Calu3 (cell line): Measurements from ENCODE around the gene TCF12. TPM values are rescaled to one million over a fixed set of nuclear protein-coding genes. Genes with fewer than 3 reads are reported as not detected.

Source experiments
- BruUV-seq: library from RNA; stranded (reverse); fragments of 400-500 nt; replicated peaks from 2 replicates; lab custom pipeline; 2021; lab: Mats Ljungman, UMichigan
- CTCF ChIA-PET: fragments of 300-600 bp; sonication (Branson Sonifier 250); formaldehyde crosslinking; loops from one replicate; lab custom pipeline; 2022; ENCODE audit warnings: antibody characterized with exemption; lab: Charles Lee
- DNase-seq: peaks from one replicate; pipeline ENCODE4 v3.0.0; 2022
- H3K27ac Mint-ChIP-seq: one replicate; pipeline ENCODE4 v1.8.0; 2022; ENCODE audit warnings: mixed read lengths; ENCODE audit not compliant: unreplicated experiment
- H3K27me3 Mint-ChIP-seq: one replicate; pipeline ENCODE4 v1.8.0; 2022; ENCODE audit warnings: mixed read lengths; ENCODE audit not compliant: unreplicated experiment
- H3K36me3 Mint-ChIP-seq: one replicate; pipeline ENCODE4 v1.8.0; 2022; ENCODE audit warnings: mild to moderate bottlenecking, moderate library complexity, mixed read lengths; ENCODE audit not compliant: insufficient read depth, unreplicated experiment
- H3K4me1 Mint-ChIP-seq: one replicate; pipeline ENCODE4 v1.8.0; 2022; ENCODE audit warnings: mild to moderate bottlenecking, low read depth, mixed read lengths; ENCODE audit not compliant: unreplicated experiment
- H3K4me3 Mint-ChIP-seq: one replicate; pipeline ENCODE4 v1.8.0; 2022; ENCODE audit warnings: mild to moderate bottlenecking, low read depth, moderate library complexity, mixed read lengths; ENCODE audit not compliant: unreplicated experiment
- H3K9me3 Mint-ChIP-seq: one replicate; pipeline ENCODE4 v1.8.0; 2022; ENCODE audit warnings: low read depth, mixed read lengths; ENCODE audit not compliant: unreplicated experiment
- CTCF ChIP-seq: fragments of 200-600 bp; IDR thresholded peaks from one replicate; pipeline ENCODE4 v1.8.0; 2022; ENCODE audit warnings: antibody characterized with exemption; ENCODE audit not compliant: unreplicated experiment
- intact Hi-C: fragments of 100-400 bp; cut with micrococcal nuclease; formaldehyde crosslinking; loops from one replicate; pipeline ENCODE4 v1.10.0; 2022; ENCODE audit not compliant: unreplicated experiment
- total RNA-seq: library from RNA; stranded (reverse); gene quantifications from 2 replicates; pipeline ENCODE4 v1.2.3, GENCODE V29; 2022

TCF12 gene
- total RNA-seq, 1 experiment from 2014 or later = 127 TPM

DNA sequence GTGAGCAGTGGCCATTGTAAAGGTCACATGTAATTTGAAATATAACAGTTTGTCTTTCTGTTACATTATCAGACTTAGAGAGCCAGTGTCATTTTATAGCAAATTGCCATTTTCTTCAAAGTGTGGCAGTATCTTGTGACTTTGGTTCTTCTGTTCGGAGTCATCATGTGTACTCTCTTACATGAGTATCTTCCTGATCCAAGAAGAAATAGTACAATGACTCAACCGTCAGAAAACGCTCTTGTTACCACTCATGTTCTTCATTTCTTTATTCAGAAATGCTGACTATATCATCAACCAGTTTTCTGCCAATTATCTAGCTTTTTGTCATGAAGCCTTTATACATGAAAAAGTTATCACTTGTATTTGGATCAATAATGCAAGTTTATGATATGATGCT lies 364.2 kb downstream of the TCF12 start:
- Mint-ChIP-seq H3K36me3 (peaks cover 6% of the 10 kb centered on the region), H3K27ac (no peak overlapping the region), H3K9me3 (no peaks in the 10 kb centered on the region), H3K27me3 (no peaks in the 10 kb centered on the region), H3K4me3 (no peak overlapping the region), H3K4me1 (no peaks in the 10 kb centered on the region)
- TF ChIP-seq CTCF = no peak
- CTCF ChIA-PET = interaction anchor here (0.6 kb wide), 1 partner anchor 42 kb away, joined by 4 read pairs; no protein-coding TSS in a partner anchor
- intact Hi-C loops = no loop called here
- no peak for DNase-seq
- BruUV-seq = no TSS peak

DNA sequence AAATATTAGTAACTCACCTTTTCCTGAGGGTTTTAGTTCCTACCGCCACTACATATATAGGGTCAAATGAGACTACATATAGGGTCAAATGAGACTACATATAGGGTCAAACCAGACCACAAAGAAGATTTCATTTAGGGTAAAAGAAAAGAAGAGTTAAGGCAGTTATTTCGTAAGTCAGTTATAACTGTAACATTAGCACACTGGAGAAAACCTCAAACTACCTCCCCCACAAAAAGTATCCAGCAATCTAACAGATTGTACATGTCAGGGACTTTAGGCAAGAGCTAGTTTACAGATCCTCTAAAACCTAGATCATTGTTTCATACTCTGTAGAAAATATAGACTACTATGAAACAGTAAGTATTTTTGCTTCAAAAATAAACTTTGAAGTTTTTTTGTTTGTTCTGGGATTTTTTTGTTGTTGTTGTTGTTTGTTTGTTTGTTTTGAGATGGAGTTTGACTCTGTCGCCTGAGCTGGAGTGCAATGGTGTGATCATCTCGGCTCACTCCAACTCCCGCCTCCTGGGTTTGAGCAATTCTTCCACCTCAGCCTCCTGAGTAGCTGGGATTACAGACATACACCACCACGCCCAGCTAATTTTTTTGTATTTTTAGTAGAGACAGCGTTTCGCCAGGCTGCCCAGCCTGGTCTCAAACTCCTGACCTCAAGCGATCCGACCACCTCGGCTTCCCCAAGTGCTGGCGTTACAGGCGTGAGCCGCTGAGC lies 365.5 kb downstream of the TCF12 start:
- intact Hi-C loops = no loop called here
- no TSS peak for BruUV-seq
- Mint-ChIP-seq H3K4me1 (no peaks in the 10 kb centered on the region), H3K36me3 (peaks cover 6% of the 10 kb centered on the region), H3K9me3 (no peaks in the 10 kb centered on the region), H3K4me3 (no peak overlapping the region), H3K27ac (no peak overlapping the region), H3K27me3 (no peaks in the 10 kb centered on the region)
- no peak for TF ChIP-seq CTCF
- no peak for DNase-seq
- CTCF ChIA-PET = no interaction called here

DNA sequence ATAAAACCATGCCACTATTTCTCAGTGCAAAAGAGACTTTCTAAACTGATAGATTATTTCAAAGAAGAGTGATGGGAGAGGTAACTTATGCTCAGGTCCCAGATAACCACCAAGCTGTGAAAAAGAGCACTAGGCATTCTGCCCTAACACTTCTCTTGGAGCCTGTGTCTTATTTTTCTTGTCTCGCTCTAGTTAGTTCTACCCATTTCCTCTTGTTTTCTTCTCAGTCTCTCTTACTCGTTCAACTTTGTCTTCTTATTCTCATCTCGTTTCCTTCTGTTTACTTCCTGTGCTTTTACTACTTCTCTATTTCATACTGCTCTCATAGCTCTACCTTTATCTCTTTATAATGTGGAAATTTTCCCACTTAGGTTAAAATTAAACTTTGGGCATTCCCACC lies 366.1 kb downstream of the TCF12 start:
- H3K4me3 Mint-ChIP-seq = no peak overlapping the region
- no TSS peak for BruUV-seq
- H3K9me3 Mint-ChIP-seq = no peaks in the 10 kb centered on the region
- no peak for DNase-seq
- no peak for TF ChIP-seq CTCF
- H3K36me3 Mint-ChIP-seq = peaks cover 6% of the 10 kb centered on the region
- no peaks in the 10 kb centered on the region for H3K27me3 Mint-ChIP-seq
- H3K27ac Mint-ChIP-seq = peak overlapping the region; percentile 2
- CTCF ChIA-PET = no interaction called here
- no peaks in the 10 kb centered on the region for H3K4me1 Mint-ChIP-seq
- intact Hi-C loops = no loop called here

DNA sequence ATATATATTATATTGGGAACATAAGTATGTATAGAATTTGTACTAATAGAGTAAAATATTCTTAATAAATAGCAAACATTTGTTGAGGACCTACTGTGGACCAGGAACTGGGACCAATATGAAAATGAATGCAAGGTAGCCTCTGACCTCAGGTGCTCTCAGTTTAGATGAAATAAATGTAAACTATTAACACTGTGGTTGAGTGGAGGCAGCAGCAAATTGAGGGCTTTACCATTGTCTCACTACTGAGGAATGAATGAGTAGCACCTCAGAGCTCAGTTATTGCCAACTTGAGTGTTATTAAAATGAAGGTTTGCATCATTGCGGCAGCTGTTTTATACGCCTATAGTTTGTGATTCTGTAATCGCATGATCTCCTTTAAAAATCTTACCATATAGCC lies 366.9 kb downstream of the TCF12 start:
- H3K36me3 Mint-ChIP-seq = peaks cover 10% of the 10 kb centered on the region
- CTCF ChIA-PET = no interaction called here

More for the DNA sequence above, 366.9 kb downstream of the TCF12 start:
- no peaks in the 10 kb centered on the region for H3K4me1 Mint-ChIP-seq
- no peak overlapping the region for H3K27ac Mint-ChIP-seq
- no peak for DNase-seq
- intact Hi-C loops = no loop called here
- no TSS peak for BruUV-seq
- H3K9me3 Mint-ChIP-seq = no peaks in the 10 kb centered on the region
- H3K27me3 Mint-ChIP-seq = no peaks in the 10 kb centered on the region
- no peak for TF ChIP-seq CTCF
- no peak overlapping the region for H3K4me3 Mint-ChIP-seq
